GM21619 (cell line): ENCODE results near the gene PLCB2.

Experiments
- ATAC-seq: cut with Tn5 transposase; IDR thresholded peaks from one replicate; pipeline ENCODE4 v1.9.1; 2021; ENCODE audit not compliant: unreplicated experiment

Gene PLCB2

GRCh38 chr15:40240619-40241221 lies 67.0 kb downstream of the PLCB2 start:
- ATAC-seq, result no peak

GRCh38 chr15:40239693-40240618 lies 67.8 kb downstream of the PLCB2 start:
- ATAC-seq, result no peak

GRCh38 chr15:40239404-40239692 lies 68.4 kb downstream of the PLCB2 start:
- no peak for ATAC-seq

- no peak for ATAC-seq
These were observed 69.0 kb downstream of the PLCB2 start, which contains the start of gene PAK6 for GRCh38 chr15:40238532-40239403. Gene PAK6 (plus strand): TSS chr15:40239063. CDS start chr15:40264786, 25,723 bp downstream.
